Transverse colon (tissue), 4 donors: Measurements from ENCODE around the gene CNTN5.

Experiments
- EP300 ChIP-seq: sonication (generic); formaldehyde crosslinking; IDR thresholded peaks from one replicate; pipeline ENCODE4 v1.6.1; 2017; ENCODE audit warnings: antibody characterized with exemption, low read depth
- POLR2AphosphoS5 ChIP-seq, 3 donors: sonication (generic); formaldehyde crosslinking; IDR thresholded peaks; one replicate each; pipeline ENCODE4 v1.6.1; 2016; ENCODE audit warnings: antibody characterized with exemption in 3 of 3
- TF ChIP-seq, protein P1 (sequence below), 5 experiments: fragments of 200-600 bp in 3 of 5; fragments of 450-650 bp in 2 of 5; sonication (generic) in 3 of 5; IDR thresholded peaks; 1 replicate in 2 of 5; 2 replicates in 3 of 5; pipeline ENCODE4 v1.5.1; 2016 to 2017; ENCODE audit warnings: antibody characterized with exemption in 5 of 5, inconsistent platforms in 3 of 5, mild to moderate bottlenecking in 2 of 5, moderate library complexity in 1 of 5

DNA sequence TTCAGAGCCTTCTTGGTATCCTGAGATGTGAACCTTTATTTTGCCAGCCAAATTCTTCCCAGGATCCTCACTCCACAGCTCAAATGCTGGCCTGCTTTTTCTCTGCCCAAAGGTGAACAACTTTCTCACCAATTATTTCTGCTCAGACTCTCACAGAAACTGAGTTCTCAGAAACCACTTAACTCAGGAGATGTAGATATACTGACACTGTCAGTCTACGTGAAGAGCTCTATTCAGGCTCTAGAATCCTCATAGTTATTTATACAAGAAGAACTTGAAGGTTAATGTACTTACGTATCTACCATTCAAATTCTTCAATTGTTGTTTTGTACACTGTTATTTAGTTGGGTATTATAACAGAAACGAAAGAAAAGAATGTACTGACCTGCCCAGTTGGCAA lies 666.1 kb downstream of the CNTN5 start:
- TF ChIP-seq, protein P1, sequence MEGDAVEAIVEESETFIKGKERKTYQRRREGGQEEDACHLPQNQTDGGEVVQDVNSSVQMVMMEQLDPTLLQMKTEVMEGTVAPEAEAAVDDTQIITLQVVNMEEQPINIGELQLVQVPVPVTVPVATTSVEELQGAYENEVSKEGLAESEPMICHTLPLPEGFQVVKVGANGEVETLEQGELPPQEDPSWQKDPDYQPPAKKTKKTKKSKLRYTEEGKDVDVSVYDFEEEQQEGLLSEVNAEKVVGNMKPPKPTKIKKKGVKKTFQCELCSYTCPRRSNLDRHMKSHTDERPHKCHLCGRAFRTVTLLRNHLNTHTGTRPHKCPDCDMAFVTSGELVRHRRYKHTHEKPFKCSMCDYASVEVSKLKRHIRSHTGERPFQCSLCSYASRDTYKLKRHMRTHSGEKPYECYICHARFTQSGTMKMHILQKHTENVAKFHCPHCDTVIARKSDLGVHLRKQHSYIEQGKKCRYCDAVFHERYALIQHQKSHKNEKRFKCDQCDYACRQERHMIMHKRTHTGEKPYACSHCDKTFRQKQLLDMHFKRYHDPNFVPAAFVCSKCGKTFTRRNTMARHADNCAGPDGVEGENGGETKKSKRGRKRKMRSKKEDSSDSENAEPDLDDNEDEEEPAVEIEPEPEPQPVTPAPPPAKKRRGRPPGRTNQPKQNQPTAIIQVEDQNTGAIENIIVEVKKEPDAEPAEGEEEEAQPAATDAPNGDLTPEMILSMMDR (IDR thresholded peaks at IDR 0.05), result no peak
- TF ChIP-seq EP300 (no peak), POLR2AphosphoS5 (IDR thresholded peaks at IDR 0.05) (no peak)
